Body of pancreas (tissue), 4 donors: ENCODE data around the gene ABL2.

ENCODE experiments used
- POLR2A ChIP-seq, 3 donors: fragments of 450-650 bp; IDR thresholded peaks; one replicate each; pipeline ENCODE4 v1.6.1; 2016; ENCODE audit warnings: antibody characterized with exemption in 3 of 3, mild to moderate bottlenecking in 2 of 3
- TF ChIP-seq, protein P1 (sequence below), 7 experiments: fragments of 450-650 bp in 4 of 7; fragments of 200-600 bp in 3 of 7; sonication (generic) in 3 of 7; IDR thresholded peaks; one replicate each; pipeline ENCODE4 v1.5.1; 2016 to 2019; ENCODE audit warnings: antibody characterized with exemption in 7 of 7

DNA sequence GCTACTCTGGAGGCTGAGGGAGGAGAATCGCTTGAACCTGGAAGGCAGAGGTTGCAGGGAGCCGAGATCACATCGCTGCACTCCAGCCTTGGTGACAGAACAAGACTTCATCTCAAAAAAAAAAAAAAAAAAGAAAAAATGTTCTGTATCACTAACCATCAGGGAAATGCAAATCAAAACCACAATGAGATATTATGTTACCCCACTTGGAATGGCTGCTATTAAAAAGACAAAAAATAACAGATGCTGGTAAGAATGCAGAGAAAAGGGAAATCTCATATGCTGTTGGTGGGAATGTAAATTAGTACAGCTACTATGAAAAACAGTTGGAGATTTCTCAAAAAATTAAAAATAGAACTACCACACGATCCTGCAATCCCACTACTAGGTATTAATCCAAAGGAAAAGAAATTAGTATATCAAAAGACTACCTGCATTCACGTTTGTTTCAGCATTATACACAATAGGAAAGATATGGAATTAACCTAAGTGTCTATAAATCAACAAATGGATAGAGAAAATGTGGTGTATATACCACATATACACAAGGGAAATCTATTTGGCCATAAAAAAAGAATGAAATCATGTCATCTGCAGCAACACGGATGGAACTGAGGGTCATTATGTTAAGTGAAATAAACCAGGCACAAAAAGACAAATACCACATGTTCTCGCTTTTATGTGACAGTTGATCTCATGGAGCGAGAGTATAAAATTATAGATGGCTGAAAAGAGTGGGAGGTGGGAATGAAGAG, 62.6 kb downstream of the ABL2 start:
- TF ChIP-seq, protein P1, sequence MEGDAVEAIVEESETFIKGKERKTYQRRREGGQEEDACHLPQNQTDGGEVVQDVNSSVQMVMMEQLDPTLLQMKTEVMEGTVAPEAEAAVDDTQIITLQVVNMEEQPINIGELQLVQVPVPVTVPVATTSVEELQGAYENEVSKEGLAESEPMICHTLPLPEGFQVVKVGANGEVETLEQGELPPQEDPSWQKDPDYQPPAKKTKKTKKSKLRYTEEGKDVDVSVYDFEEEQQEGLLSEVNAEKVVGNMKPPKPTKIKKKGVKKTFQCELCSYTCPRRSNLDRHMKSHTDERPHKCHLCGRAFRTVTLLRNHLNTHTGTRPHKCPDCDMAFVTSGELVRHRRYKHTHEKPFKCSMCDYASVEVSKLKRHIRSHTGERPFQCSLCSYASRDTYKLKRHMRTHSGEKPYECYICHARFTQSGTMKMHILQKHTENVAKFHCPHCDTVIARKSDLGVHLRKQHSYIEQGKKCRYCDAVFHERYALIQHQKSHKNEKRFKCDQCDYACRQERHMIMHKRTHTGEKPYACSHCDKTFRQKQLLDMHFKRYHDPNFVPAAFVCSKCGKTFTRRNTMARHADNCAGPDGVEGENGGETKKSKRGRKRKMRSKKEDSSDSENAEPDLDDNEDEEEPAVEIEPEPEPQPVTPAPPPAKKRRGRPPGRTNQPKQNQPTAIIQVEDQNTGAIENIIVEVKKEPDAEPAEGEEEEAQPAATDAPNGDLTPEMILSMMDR (IDR thresholded peaks at IDR 0.05) = no peak
- no peak for TF ChIP-seq POLR2A (IDR thresholded peaks at IDR 0.05)
